A549 (cell line): ENCODE measurements around the gene OR51E1. TPM values are rescaled to one million over a fixed set of nuclear protein-coding genes. Genes with fewer than 3 reads are reported as not detected.
A peak's percentile ranks its signal among the peaks of the same experiment; 100 is the strongest.

Source experiments
- ATAC-seq, 2 experiments: fragments of 200-7000 bp in 1 of 2; fragments of >200 bp in 1 of 2; cut with Nextera tagmentation in 1 of 2; cut with Tn5 transposase in 1 of 2; 3 replicates each; pipeline versions ENCODE4 v1.8.0 to v1.9.1; 2018 to 2020; ENCODE audit warnings: mild to moderate bottlenecking in 1 of 2, moderate library complexity in 1 of 2
- CTCF ChIA-PET: fragments of 300-600 bp; sonication (Branson Sonifier 250); formaldehyde crosslinking; extraction: SDS; loops from one replicate; lab custom pipeline; 2021; ENCODE audit warnings: antibody characterized with exemption, inconsistent platforms; lab: Yijun Ruan, JAX
- POLR2A ChIA-PET: fragments of 350-600 bp; formaldehyde crosslinking; extraction: SDS; loops from one replicate; lab custom pipeline; 2021; ENCODE audit warnings: antibody characterized with exemption, inconsistent platforms; lab: Yijun Ruan, JAX
- DNase-seq, 2 experiments: peaks; one replicate each; pipeline versions ENCODE4 v3.0.0 to v3.0.0-alpha.2; 2011 to 2016; ENCODE audit warnings: low read depth in 1 of 2, low spot score in 1 of 2
- FAIRE-seq: peaks from 2 replicates; lab custom pipeline; 2011; peaks lifted over from hg19 to GRCh38; lab: Jason Lieb, UNC
- H3K27ac ChIP-seq, 2 experiments: fragments of >200 bp; sonication (Bioruptor Twin); formaldehyde crosslinking; 3 replicates each; pipeline ENCODE4 v1.5.1; 2016 to 2017
- H3K4me1 ChIP-seq: fragments of >200 bp; sonication (Bioruptor Twin); formaldehyde crosslinking; 3 replicates; pipeline ENCODE4 v1.6.1; 2016
- H3K4me2 ChIP-seq: fragments of >200 bp; sonication (Bioruptor Twin); formaldehyde crosslinking; 3 replicates; pipeline ENCODE4 v1.6.1; 2016
- H3K4me3 ChIP-seq: fragments of >200 bp; sonication (Bioruptor Twin); formaldehyde crosslinking; 3 replicates; pipeline ENCODE4 v1.5.1; 2016
- H3K9me3 ChIP-seq: fragments of >200 bp; sonication (Bioruptor Twin); formaldehyde crosslinking; 3 replicates; pipeline ENCODE4 v1.6.1; 2016
- BHLHE40 ChIP-seq: IDR thresholded peaks from 2 replicates; pipeline ENCODE4 v1.6.1; 2012; ENCODE audit warnings: low read depth, low read length, inconsistent platforms
- CBX2 ChIP-seq: fragments of 200-600 bp; sonication (generic); IDR thresholded peaks from 2 replicates; pipeline ENCODE4 v1.6.1; 2016; ENCODE audit warnings: low read depth, mild to moderate bottlenecking, borderline replicate concordance
- CBX8 ChIP-seq: fragments of 200-600 bp; sonication (generic); IDR thresholded peaks from 2 replicates; pipeline ENCODE4 v1.6.1; 2016
- CEBPB ChIP-seq, 2 experiments: fragments of >200 bp in 1 of 2; sonication (Bioruptor Twin) in 1 of 2; formaldehyde crosslinking in 1 of 2; IDR thresholded peaks; 2 replicates each; pipeline ENCODE4 v1.6.1; 2012 to 2016
- CTCF ChIP-seq: fragments of >200 bp; sonication (Bioruptor Twin); formaldehyde crosslinking; IDR thresholded peaks from 3 replicates; pipeline ENCODE4 v1.5.1; 2016
- EHF ChIP-seq: fragments of 250-450 bp; sonication (Bioruptor Pico); IDR thresholded peaks from 2 replicates; pipeline ENCODE4 v1.5.0; 2020; ENCODE audit warnings: mild to moderate bottlenecking
- EHMT2 ChIP-seq: fragments of 200-600 bp; sonication (generic); IDR thresholded peaks from 2 replicates; pipeline ENCODE4 v1.6.1; 2016; ENCODE audit warnings: antibody characterized with exemption, low read depth, mild to moderate bottlenecking, moderate library complexity
- GATA3 ChIP-seq: IDR thresholded peaks from 2 replicates; pipeline ENCODE4 v1.6.1; 2012; ENCODE audit warnings: borderline replicate concordance
- HEYL ChIP-seq: fragments of 250-450 bp; sonication (Bioruptor Pico); IDR thresholded peaks from 2 replicates; pipeline ENCODE4 v1.8.0; 2021; ENCODE audit warnings: mild to moderate bottlenecking, moderate library complexity
- JUNB ChIP-seq: fragments of >200 bp; sonication (Bioruptor Twin); formaldehyde crosslinking; IDR thresholded peaks from 2 replicates; pipeline ENCODE4 v1.6.1; 2016
- KDM5A ChIP-seq: fragments of 200-600 bp; sonication (generic); IDR thresholded peaks from 2 replicates; pipeline ENCODE4 v1.6.1; 2016; ENCODE audit warnings: antibody characterized with exemption, mild to moderate bottlenecking
- MAX ChIP-seq: IDR thresholded peaks from 2 replicates; pipeline ENCODE4 v1.6.1; 2012
- NPAS2 ChIP-seq: fragments of 250-450 bp; sonication (Bioruptor Pico); IDR thresholded peaks from 2 replicates; pipeline ENCODE4 v1.8.0; 2022; ENCODE audit warnings: mild to moderate bottlenecking, moderate library complexity, borderline replicate concordance
- NR3C1 ChIP-seq: fragments of >200 bp; sonication (Bioruptor Twin); formaldehyde crosslinking; IDR thresholded peaks from 3 replicates; pipeline ENCODE4 v1.6.1; 2017
- PBX3 ChIP-seq: IDR thresholded peaks from 2 replicates; pipeline ENCODE4 v1.6.1; 2012
- POLR2A ChIP-seq: IDR thresholded peaks from 2 replicates; pipeline ENCODE4 v1.6.1; 2012; ENCODE audit warnings: mild to moderate bottlenecking, low read length
- POLR2AphosphoS2 ChIP-seq: conservative IDR thresholded peaks from 2 replicates; pipeline ENCODE4 v1.6.1; 2012; ENCODE audit warnings: low read length, improper control_type of control experiment, inconsistent platforms
- RAD21 ChIP-seq, 2 experiments: fragments of >200 bp in 1 of 2; sonication (Bioruptor Twin) in 1 of 2; formaldehyde crosslinking in 1 of 2; IDR thresholded peaks in 1 of 2; conservative IDR thresholded peaks in 1 of 2; 2 replicates in 1 of 2; 3 replicates in 1 of 2; pipeline ENCODE4 v1.6.1; 2012 to 2018; ENCODE audit warnings: inconsistent platforms in 1 of 2
- RCOR1 ChIP-seq: fragments of 150-350 bp; IDR thresholded peaks from 2 replicates; pipeline ENCODE4 v1.6.1; 2014; ENCODE audit warnings: antibody characterized with exemption, low read length, low read depth
- RNF2 ChIP-seq: fragments of 200-600 bp; sonication (generic); IDR thresholded peaks from 2 replicates; pipeline ENCODE4 v1.6.1; 2016; ENCODE audit warnings: low read depth, mild to moderate bottlenecking, antibody characterized with exemption, moderate library complexity, borderline replicate concordance
- SMC3 ChIP-seq: fragments of >200 bp; sonication (Bioruptor Twin); formaldehyde crosslinking; IDR thresholded peaks from 3 replicates; pipeline ENCODE4 v1.6.1; 2018; ENCODE audit warnings: inconsistent platforms
- TFCP2L1 ChIP-seq: fragments of 250-450 bp; sonication (Bioruptor Pico); IDR thresholded peaks from 2 replicates; pipeline ENCODE4 v1.5.0; 2021; ENCODE audit warnings: mild to moderate bottlenecking
- ZSCAN20 ChIP-seq: fragments of 250-450 bp; sonication (Bioruptor Pico); IDR thresholded peaks from 2 replicates; pipeline ENCODE4 v1.8.0; 2022; ENCODE audit warnings: mild to moderate bottlenecking, moderate library complexity
- WGBS: methylation state at CpG from one replicate; pipeline ENCODE4 v1.1.6; 2017; ENCODE audit errors: missing lambda C conversion rate; 5-methylcytosine and 5-hydroxymethylcytosine counted together
- polyA plus RNA-seq, 4 experiments: library from polyadenylated mRNA; depleted of rRNA in 3 of 4; stranded (reverse); fragments of >200 nt; fragmentation: RNase III in 1 of 4; extraction: RNeasy Plus Mini Kit Qiagen cat#74134 plus additional on column Dnase treatment in 1 of 4; gene quantifications; 2 replicates in 3 of 4; 3 replicates in 1 of 4; pipeline ENCODE4 v1.2.3, GENCODE V29; 2011 to 2017

The OR51E1 gene
- polyA plus RNA-seq, 2 of the 4 experiments (the other 2 are of a cell fraction): not detected

- ChIA-PET POLR2A (no interaction called here), CTCF (interaction anchor here (0.6 to 3.5 kb wide), 37 partner anchors 8 to 1254 kb away, joined by 3 to 53 read pairs (median 4); partner anchors contain the start of genes OR52I1 and TRIM68)
- TF ChIP-seq POLR2AphosphoS2: no peak
- no peak for TF ChIP-seq NPAS2 (CRISPR knock-in tag)
- TF ChIP-seq CTCF: peak; percentile 72
- TF ChIP-seq RAD21 (conservative IDR thresholded peaks at IDR 0.05 in 1 of 2, IDR thresholded peaks at IDR 0.05 in 1 of 2): peak; percentile 57 to 74
- no peak for TF ChIP-seq CEBPB (IDR thresholded peaks at IDR 0.05)
- TF ChIP-seq HEYL: no peak
- no peak for TF ChIP-seq GATA3
- TF ChIP-seq SMC3: peak; percentile 73
- no peak within 1 kb of the TSS for H3K4me3 ChIP-seq
- FAIRE-seq (no peak), ATAC-seq (peak; percentile 84 to 98), DNase-seq (peak; percentile 65 to 66)
- H3K9me3 ChIP-seq: no peaks in the 10 kb centered on the region
- no peaks in the 10 kb centered on the region for H3K4me1 ChIP-seq
- WGBS: 26% methylated on average over 19 of the region's 21 CpGs
- H3K27ac ChIP-seq: no peak within 1 kb of the TSS
- H3K4me2 ChIP-seq: peak within 1 kb of the TSS; percentile 29; the same call in 2 of the 3 replicates
Observed at GRCh38 chr11:4636962-4637661, 6.7 kb upstream of the OR51E1 start, which contains the start of gene OR51D1. TSS of gene OR51D1 (plus strand) at chr11:4637477. CDS start at chr11:4639791, 2,314 bp downstream.

GRCh38 chr11:4637662-4638047 lies 6.1 kb upstream of the OR51E1 start:
- ChIA-PET POLR2A (no interaction called here), CTCF (interaction anchor here (0.6 to 3.5 kb wide), 24 partner anchors 7 to 743 kb away, joined by 3 to 53 read pairs (median 4); partner anchors contain the start of genes OR52I1 and TRIM68)
- FAIRE-seq (no peak), DNase-seq (no peak), ATAC-seq (no peak)
- H3K4me2 ChIP-seq: no peak overlapping the region
- no peaks in the 10 kb centered on the region for H3K9me3 ChIP-seq
- 57% methylated on average over 3 of the region's 3 CpGs for WGBS
- H3K27ac ChIP-seq: no peak overlapping the region
- H3K4me1 ChIP-seq: no peaks in the 10 kb centered on the region
- TF ChIP-seq EHMT2: no peak
- no peak for TF ChIP-seq MAX
- TF ChIP-seq RNF2: no peak
- no peak for TF ChIP-seq RCOR1
- no peak for TF ChIP-seq POLR2AphosphoS2
- TF ChIP-seq CBX8: no peak
- TF ChIP-seq POLR2A: no peak
- no peak for TF ChIP-seq JUNB
- no peak for TF ChIP-seq KDM5A
- TF ChIP-seq PBX3: no peak
- TF ChIP-seq ZSCAN20 (CRISPR knock-in tag): no peak
- TF ChIP-seq EHF (CRISPR knock-in tag): no peak
- no peak for TF ChIP-seq NR3C1
- no peak for TF ChIP-seq CEBPB (IDR thresholded peaks at IDR 0.05)
- TF ChIP-seq BHLHE40: no peak
- TF ChIP-seq CBX2: no peak
- TF ChIP-seq SMC3: no peak
- TF ChIP-seq TFCP2L1: no peak
- no peak overlapping the region for H3K4me3 ChIP-seq
